NCI-H2029 treated with DMSO at 0.1 percent for 48 hours (cell line): ENCODE results near the gene EME2.

ENCODE experiments used
- DNase-seq: peaks from one replicate; lab custom pipeline; 2025; lab: John Stamatoyannopoulos, UW

The EME2 gene

DNA sequence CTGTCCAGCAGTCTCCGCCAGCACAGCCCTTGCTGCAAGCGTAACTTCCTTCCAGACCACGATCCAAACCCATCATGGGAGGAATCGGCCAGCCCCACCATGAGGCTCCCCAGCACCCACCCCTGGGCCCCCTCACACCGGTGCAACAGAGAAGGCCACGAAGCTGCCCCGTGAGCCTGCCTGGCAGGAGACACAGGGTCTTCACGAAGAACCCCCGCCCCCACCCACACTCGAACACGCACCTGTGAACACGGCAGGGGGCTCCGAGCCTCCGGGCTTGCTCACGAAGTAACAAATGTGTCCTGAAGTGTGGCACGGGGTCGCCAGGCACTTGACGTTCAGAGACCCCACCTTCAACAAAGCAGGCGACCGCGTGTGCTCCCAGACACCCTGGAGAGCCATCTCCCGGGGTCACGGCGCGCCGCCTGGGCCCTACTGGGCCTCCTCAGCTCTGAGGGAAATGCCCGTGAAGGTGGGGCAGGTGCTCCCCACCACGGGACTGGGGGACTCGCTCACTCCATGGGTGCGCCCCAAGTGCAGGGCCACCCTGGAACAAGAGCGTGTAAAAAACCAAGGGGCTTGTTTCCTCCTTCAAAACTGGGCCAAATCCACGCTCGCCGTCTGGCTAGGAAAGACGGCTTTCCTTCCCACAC is 46.4 kb downstream of the EME2 start:
- no peak for DNase-seq

GRCh38 chr16:1819611-1820010 is 47.0 kb downstream of the EME2 start:
- DNase-seq: no peak

- no peak for DNase-seq
Observed at GRCh38 chr16:1820096-1820945, 47.7 kb downstream of the EME2 start.

GRCh38 chr16:1820946-1821290 is 48.3 kb downstream of the EME2 start:
- no peak for DNase-seq

GRCh38 chr16:1821861-1822611 is 49.4 kb downstream of the EME2 start:
- no peak for DNase-seq

DNA sequence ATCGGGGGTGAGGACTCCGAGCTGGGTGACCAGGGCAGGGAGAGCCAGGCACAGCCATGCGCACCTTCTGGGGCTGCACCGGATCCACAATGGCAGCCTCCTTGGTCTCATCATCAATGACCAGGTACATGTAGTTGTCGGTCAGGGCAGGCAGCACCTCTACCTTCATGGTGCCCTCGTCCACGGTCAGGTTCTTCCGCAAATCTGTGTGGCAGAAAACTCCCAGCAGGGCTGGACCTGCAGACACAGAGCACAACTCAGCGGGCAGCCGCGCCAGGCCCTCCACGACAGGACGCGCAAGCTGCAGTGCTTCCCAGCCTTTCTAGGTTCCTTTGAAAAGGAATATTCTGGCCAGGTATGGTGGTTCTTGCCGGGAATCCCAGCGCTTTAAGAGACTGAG is 50.2 kb downstream of the EME2 start:
- DNase-seq: no peak

GRCh38 chr16:1823821-1824220 is 51.2 kb downstream of the EME2 start:
- DNase-seq: no peak

DNA sequence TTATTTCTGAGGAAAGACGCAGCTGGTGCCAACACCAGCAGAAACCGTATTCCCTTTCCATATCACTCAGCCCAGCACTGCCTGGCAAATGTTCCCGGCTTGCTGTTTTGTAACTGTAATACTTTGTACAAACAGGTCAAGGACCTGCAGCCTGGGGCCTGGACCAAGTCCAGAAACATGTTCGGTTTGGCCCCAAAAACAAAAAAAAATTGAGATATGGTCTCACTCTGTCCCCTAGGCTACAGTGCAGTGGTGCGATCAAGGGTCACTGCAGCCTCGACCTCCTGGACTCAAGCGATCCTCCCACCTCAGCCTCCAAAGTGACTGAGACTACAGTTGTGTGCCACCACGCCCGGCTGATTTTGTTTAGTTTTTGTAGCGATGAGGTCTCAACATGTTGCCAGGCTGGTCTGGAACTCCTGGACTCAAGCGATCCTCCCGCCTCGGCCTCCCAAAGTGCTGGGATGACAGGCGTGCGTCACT is 52.8 kb downstream of the EME2 start:
- no peak for DNase-seq
